Measurements from ENCODE around the gene SEC16A.

Gene SEC16A

GRCh38 chr9:136465500-136466154, 17.2 kb downstream of the SEC16A start:
- DNase-seq (ENCODE audit: low read depth): no peak

DNA sequence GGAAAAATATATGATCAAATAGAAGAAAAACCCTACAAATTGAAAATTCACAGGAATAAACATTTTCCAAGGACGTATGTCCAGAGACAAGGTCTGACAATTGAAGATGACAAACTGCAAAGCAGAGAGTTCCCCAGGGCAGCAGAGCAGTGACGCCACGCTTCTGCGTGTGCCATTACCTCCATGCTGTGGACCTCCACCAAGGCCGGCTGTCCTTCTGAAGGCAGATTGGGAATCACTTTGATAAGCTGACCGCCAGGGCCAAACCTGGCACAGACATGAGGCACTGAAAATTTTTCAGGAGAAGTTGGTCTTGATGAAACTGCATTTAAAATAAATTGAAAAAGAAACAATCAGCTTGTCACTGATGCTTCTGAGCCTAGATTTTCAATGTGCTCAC, 18.6 kb downstream of the SEC16A start:
- no peak for DNase-seq (ENCODE audit: low read depth)

GRCh38 chr9:136463578-136463977, 19.3 kb downstream of the SEC16A start:
- no peak for DNase-seq (ENCODE audit: low read depth)

- no peak for DNase-seq (ENCODE audit: low read depth)
Observed at GRCh38 chr9:136462664-136463063, 20.2 kb downstream of the SEC16A start.

GRCh38 chr9:136460772-136461325, 22.0 kb downstream of the SEC16A start:
- DNase-seq (ENCODE audit: low read depth): no peak

GRCh38 chr9:136459425-136459824, 23.4 kb downstream of the SEC16A start:
- no peak for DNase-seq (ENCODE audit: low read depth)

DNA sequence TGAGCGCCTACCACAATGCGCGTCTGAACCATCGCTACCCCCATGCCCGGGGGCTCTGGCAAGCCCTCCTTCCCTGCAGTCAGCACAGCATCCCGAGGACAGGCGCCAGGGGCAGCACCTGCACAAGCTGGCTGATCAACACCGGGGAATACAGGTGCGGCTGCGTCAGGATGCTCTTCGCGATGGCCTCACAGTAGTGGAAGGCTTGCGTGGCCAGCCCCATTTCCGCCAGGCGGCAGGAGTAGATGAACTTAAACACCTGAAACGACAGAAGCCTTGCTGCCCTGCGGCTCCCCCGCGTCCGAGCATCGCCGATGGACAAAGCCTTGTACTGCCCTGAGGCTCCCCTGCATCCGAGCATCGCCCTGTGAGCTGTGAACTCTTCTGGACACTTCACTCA, 25.5 kb downstream of the SEC16A start:
- DNase-seq (ENCODE audit: low read depth): no peak

DNA sequence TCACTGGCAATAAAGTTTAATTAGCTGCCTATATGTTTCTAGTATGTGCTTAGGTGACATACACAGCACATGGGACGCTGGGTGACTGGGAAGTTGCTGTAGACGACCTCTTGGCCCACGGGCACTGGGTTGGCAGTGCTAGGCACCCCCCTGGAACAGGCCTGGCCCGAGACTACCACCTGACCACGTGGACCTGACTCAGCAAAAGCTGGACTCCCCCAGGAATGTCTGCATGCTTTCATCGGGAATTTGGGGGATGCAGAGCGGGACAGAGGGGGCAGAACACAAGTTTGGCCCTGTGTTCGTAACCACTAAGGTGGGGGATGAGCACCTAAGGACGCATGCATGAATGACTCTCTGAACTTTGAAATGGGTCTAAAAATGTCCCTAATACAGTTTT, 26.6 kb downstream of the SEC16A start:
- no peak for DNase-seq (ENCODE audit: low read depth)

- DNase-seq (ENCODE audit: low read depth): no peak
Observed at GRCh38 chr9:136455043-136456002, 27.5 kb downstream of the SEC16A start.

- DNase-seq (ENCODE audit: low read depth): no peak
Observed at GRCh38 chr9:136454026-136454796, 28.6 kb downstream of the SEC16A start.

DNA sequence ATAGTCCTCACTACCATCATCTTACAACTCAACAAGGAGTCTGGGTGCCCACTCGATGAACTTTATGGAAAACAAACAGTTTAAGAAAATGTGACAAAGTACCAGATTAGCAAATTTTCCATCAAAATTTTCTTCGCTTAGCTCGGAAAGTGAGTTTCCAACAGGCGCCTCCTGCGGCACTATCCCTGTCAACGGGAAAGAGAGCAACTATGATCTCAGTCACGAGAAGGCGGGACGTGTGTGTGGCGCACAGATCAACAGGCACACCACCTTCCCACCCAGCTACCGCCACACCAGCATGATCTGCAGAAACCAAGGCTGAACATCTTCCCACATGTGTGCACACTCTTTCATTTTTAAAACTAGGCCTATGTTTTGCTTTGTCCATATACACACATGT, 29.5 kb downstream of the SEC16A start:
- DNase-seq (ENCODE audit: low read depth): no peak

DNA sequence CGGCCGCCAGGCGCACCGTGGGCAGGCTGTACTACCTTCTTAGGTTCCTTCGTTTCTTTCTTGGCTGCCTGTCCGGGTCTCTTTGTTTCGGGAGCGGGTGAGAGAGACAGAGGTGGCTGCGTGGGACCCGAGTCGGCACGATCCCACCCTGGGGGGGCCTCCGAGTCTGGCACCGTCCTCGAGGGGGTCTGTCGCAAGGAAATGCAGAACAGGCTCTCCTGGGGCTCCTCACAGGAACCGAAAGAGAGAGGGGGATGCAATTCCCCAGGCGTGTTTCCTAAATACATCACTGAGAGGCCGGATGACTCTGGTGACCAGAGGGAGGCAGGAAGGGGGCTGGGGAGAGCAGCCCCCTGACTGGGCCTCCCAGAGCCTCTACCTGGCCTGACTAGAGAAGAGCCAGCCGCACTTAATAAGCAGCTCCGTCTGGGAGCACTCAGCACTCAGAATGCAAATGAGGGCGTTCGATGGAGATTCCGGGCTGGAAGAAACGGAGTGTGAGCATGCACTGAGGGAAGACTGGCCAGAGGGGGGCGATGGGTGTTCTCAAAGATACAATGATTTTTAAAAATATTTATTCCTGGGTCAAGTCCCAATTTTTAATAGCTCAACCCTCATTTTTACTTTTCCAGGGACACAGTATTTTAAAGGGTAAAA, 31.5 kb downstream of the SEC16A start:
- DNase-seq (ENCODE audit: low read depth): no peak

DNA sequence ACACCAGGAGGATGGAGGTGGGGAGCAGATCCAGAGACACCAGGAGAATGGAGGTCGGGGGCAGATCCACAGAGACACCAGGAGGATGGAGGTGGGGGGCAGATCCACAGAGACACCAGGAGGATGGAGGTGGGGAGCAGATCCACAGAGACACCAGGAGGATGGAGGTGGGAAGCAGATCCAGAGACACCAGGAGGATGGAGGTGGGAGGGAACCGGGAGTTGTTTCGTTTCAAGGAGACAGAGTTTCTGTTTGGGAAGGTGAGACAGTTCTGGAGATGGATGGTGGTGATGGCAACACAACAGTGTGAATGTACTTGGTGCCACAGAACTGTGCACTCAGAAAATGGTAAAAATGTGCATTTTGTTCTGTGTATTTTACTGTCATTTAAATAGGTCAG, 34.2 kb downstream of the SEC16A start:
- DNase-seq (ENCODE audit: low read depth): no peak

- no peak for DNase-seq (ENCODE audit: low read depth)
Observed at GRCh38 chr9:136447173-136447778, 35.6 kb downstream of the SEC16A start.

GRCh38 chr9:136445799-136446198, 37.0 kb downstream of the SEC16A start:
- DNase-seq (ENCODE audit: low read depth): no peak

DNA sequence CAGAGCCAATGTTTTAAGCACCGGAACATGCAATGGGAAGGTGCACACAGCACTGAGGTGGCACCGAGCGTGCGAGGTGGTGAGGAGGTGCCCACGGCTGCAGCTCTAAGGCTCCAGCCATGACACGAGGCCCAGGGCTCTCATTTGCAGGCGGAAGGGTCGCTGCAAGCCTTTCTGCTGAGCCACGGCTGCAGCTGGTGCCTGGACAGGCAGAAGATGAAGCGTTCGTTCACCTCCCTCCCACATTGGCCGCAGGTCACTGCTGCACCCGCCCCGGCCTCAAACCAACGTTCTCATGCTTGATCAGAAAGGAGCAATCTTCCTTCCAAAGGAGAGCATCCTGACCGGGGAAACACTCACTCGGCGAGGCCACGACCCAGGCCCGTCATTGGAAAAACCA, 38.7 kb downstream of the SEC16A start:
- no peak for DNase-seq (ENCODE audit: low read depth)

DNA sequence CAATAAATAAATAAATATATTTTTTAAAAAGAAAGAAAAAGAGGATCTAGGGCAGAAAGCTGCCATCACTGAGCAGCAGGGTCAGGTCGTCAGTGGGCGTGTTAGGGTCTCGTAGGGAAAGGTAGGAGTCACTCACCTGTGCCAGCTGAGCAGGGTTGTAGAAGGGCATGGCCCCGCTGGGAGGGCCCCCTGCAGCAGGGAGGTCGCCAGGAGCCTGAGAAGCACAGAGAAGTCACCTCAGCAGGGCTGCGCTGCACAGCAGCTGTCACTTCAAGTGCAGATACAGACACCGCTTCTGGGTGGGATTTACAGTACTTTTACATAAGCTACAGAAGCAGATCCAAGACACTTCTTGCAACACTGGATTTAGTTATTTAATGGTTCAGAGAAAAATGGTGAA, 39.2 kb downstream of the SEC16A start:
- no peak for DNase-seq (ENCODE audit: low read depth)

DNA sequence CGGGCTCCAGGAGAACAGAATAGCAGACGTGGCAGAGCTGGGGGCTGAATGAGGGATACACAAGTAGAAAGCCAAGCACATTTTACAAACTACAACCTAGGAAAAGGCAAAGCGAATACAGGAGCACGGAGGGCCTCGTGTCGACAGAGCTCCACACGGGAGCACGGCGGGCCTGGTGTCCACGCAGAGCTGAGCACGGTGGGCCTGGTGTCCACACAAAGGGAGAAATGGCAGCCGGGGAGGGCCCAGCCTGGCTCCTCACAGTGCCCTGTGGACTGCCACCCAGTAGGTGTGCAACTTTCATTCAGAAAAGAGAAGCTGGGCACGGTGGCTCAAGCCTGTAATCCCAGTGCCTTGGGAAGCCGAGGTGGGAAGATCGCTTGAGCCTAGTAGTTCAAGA, 39.8 kb downstream of the SEC16A start:
- no peak for DNase-seq (ENCODE audit: low read depth)

DNA sequence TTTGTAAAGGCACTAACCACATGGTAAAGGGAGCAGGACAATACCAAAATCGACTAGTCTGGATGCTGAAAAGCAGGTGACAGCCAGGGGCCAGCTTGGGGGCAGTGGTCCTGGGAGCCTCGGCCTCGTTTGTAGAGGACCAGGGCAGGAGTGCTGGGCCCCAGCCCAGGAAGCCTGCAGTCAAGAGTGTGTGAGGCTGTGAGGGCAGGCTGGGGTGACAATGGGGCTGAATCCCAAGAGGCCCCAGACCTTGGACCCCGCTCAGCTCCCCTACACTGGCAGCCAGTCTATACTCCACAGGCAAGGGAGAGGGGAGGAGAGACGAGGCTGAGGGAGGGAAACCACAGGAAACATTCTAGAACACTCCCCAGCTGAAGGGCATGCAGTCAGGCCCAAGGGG, 40.6 kb downstream of the SEC16A start:
- no peak for DNase-seq (ENCODE audit: low read depth)

DNA sequence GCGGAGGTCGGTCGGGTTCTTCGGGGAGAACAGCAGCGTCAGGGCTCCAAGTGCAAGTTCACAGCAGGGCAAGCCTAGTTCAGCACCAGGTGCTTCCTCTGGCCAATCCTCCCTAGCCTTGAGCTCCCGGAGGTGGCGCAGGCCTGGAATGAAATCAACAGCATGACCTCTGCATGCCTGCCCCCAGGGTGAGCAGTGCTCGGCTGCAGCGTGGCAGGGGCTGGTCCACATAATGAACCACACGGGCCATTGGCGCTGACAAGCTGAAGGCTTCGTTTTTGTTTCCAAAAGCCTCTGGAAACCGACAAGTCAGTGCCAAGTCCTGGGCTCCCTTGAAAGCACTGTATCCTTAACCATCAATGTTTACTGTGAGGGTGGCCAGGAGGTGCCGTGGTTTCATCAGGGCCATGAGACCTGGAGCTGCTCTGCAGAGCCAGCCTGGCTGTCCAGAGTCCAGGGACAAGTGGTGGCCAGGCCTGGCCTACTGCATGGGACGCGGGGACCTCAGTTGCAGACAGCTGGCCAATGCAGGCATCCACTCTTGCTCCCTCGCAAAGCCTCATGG, 41.1 kb downstream of the SEC16A start:
- DNase-seq (ENCODE audit: low read depth): no peak

- no peak for DNase-seq (ENCODE audit: low read depth)
Observed at GRCh38 chr9:136441191-136441680, 41.6 kb downstream of the SEC16A start.
